Measurements from ENCODE around the gene RAB43. TPM values are rescaled to one million over a fixed set of nuclear protein-coding genes. Genes with fewer than 3 reads are reported as not detected.
"Not testable (repeated sequence)": the region's sequence is repeated elsewhere in the genome, so short reads cannot be mapped to it uniquely, and the experiment has no call there.

The RAB43 gene
- total RNA-seq, 2 donors from 2014 or later, result 34.5 to 38.1 TPM

GRCh38 chr3:129095285-129095684 lies 26.3 kb downstream of the RAB43 start:
- H3K27ac ChIP-seq (ENCODE audit: low read depth, low read length), result no peak overlapping the region
- H3K36me3 ChIP-seq (ENCODE audit: control insufficient read depth, insufficient read depth, low read length), result peaks cover 19% of the 10 kb centered on the region
- Mint-ChIP-seq H3K36me3 (ENCODE audit: low read depth) (peaks cover 30% of the 10 kb centered on the region), H3K4me1 (no peaks in the 10 kb centered on the region), H3K9me3 (no peaks in the 10 kb centered on the region), H3K27ac (no peak overlapping the region), H3K27me3 (ENCODE audit: insufficient read depth) (no peaks in the 10 kb centered on the region), H3K4me3 (no peak overlapping the region)
- H3K4me3 ChIP-seq (ENCODE audit: low read length), result no peak overlapping the region
- H3K27me3 ChIP-seq (ENCODE audit: control insufficient read depth, insufficient read depth, low read length, poor library complexity, severe bottlenecking), result no peaks in the 10 kb centered on the region
- no peaks in the 10 kb centered on the region for H3K9me3 ChIP-seq (ENCODE audit: control insufficient read depth, low read length)
- TF ChIP-seq CTCF (conservative IDR thresholded peaks at IDR 0.05), result no peak
- H3K4me1 ChIP-seq (ENCODE audit: control insufficient read depth, insufficient read depth, low read length), result no peaks in the 10 kb centered on the region
- no peak for DNase-seq
- H3K9ac ChIP-seq (ENCODE audit: extremely low read depth, low read length, poor library complexity, severe bottlenecking), result no peak overlapping the region
- 93 to 94% methylated on average over 3 to 10 of the region's 10 CpGs for WGBS, 2 experiments (ENCODE audit: insufficient coverage in 1 of 2, insufficient read length in 1 of 2)

- H3K27ac ChIP-seq (ENCODE audit: low read depth, low read length); H3K4me1 Mint-ChIP-seq; H3K27me3 ChIP-seq (ENCODE audit: control insufficient read depth, insufficient read depth, low read length, poor library complexity, severe bottlenecking); H3K4me1 ChIP-seq (ENCODE audit: control insufficient read depth, insufficient read depth, low read length); H3K4me3 ChIP-seq (ENCODE audit: low read length); H3K9me3 Mint-ChIP-seq; H3K27me3 Mint-ChIP-seq (ENCODE audit: insufficient read depth); H3K36me3 Mint-ChIP-seq (ENCODE audit: low read depth); H3K9ac ChIP-seq (ENCODE audit: extremely low read depth, low read length, poor library complexity, severe bottlenecking); DNase-seq; H3K9me3 ChIP-seq (ENCODE audit: control insufficient read depth, low read length); H3K4me3 Mint-ChIP-seq; H3K27ac Mint-ChIP-seq: not testable (repeated sequence)
- WGBS, 2 experiments (ENCODE audit: insufficient coverage in 1 of 2, insufficient read length in 1 of 2), result no CpG with 5 or more reads among the region's 6 CpGs
- H3K36me3 ChIP-seq (ENCODE audit: control insufficient read depth, insufficient read depth, low read length), result peaks cover 11% of the 10 kb centered on the region
These were observed 33.3 kb downstream of the RAB43 start for GRCh38 chr3:129088312-129088711.

- H3K27ac ChIP-seq (ENCODE audit: low read depth, low read length); H3K36me3 Mint-ChIP-seq (ENCODE audit: low read depth); H3K4me1 ChIP-seq (ENCODE audit: control insufficient read depth, insufficient read depth, low read length); H3K27ac Mint-ChIP-seq; H3K27me3 Mint-ChIP-seq (ENCODE audit: insufficient read depth); H3K9me3 ChIP-seq (ENCODE audit: control insufficient read depth, low read length); H3K4me1 Mint-ChIP-seq; H3K27me3 ChIP-seq (ENCODE audit: control insufficient read depth, insufficient read depth, low read length, poor library complexity, severe bottlenecking); H3K4me3 Mint-ChIP-seq; H3K9me3 Mint-ChIP-seq; H3K9ac ChIP-seq (ENCODE audit: extremely low read depth, low read length, poor library complexity, severe bottlenecking); H3K4me3 ChIP-seq (ENCODE audit: low read length): not testable (repeated sequence)
- peaks cover 11% of the 10 kb centered on the region for H3K36me3 ChIP-seq (ENCODE audit: control insufficient read depth, insufficient read depth, low read length)
- peak; percentile 72 for DNase-seq
- 71% methylated on average over 1 of the region's 9 CpGs; no CpG with 5 or more reads in 1 of the 2 experiments for WGBS, 2 experiments (ENCODE audit: insufficient coverage in 1 of 2, insufficient read length in 1 of 2)
These were observed 33.7 kb downstream of the RAB43 start for GRCh38 chr3:129087904-129088303.

GRCh38 chr3:129087138-129087702 lies 34.4 kb downstream of the RAB43 start:
- no peaks in the 10 kb centered on the region for H3K27me3 ChIP-seq (ENCODE audit: control insufficient read depth, insufficient read depth, low read length, poor library complexity, severe bottlenecking)
- no peak overlapping the region for H3K27ac ChIP-seq (ENCODE audit: low read depth, low read length)
- Mint-ChIP-seq H3K36me3 (ENCODE audit: low read depth) (peaks cover 2% of the 10 kb centered on the region), H3K4me1 (no peaks in the 10 kb centered on the region), H3K9me3 (no peaks in the 10 kb centered on the region), H3K4me3 (no peak overlapping the region), H3K27ac (no peak overlapping the region), H3K27me3 (ENCODE audit: insufficient read depth) (no peaks in the 10 kb centered on the region)
- H3K9me3 ChIP-seq (ENCODE audit: control insufficient read depth, low read length), result no peaks in the 10 kb centered on the region
- peaks cover 10% of the 10 kb centered on the region for H3K36me3 ChIP-seq (ENCODE audit: control insufficient read depth, insufficient read depth, low read length)
- H3K9ac ChIP-seq (ENCODE audit: extremely low read depth, low read length, poor library complexity, severe bottlenecking), result no peak overlapping the region
- TF ChIP-seq CTCF (conservative IDR thresholded peaks at IDR 0.05), result no peak
- no peak overlapping the region for H3K4me3 ChIP-seq (ENCODE audit: low read length)
- DNase-seq, result no peak
- 83 to 91% methylated on average over 1 to 8 of the region's 8 CpGs for WGBS, 2 experiments (ENCODE audit: insufficient coverage in 1 of 2, insufficient read length in 1 of 2)
- no peaks in the 10 kb centered on the region for H3K4me1 ChIP-seq (ENCODE audit: control insufficient read depth, insufficient read depth, low read length)
